Progenitor cell of endocrine pancreas (in vitro differentiated cells): ENCODE results near the gene EGF. TPM values are rescaled to one million over a fixed set of nuclear protein-coding genes. Genes with fewer than 3 reads are reported as not detected.
"Not testable (repeated sequence)": the region's sequence is repeated elsewhere in the genome, so short reads cannot be mapped to it uniquely, and the experiment has no call there.

Source experiments
- DNase-seq: peaks from one replicate; pipeline ENCODE4 v3.0.0; 2021; ENCODE audit warnings: low spot score; ENCODE audit not compliant: unreplicated experiment
- H3K27ac Mint-ChIP-seq: 2 replicates; pipeline ENCODE4 v1.8.0; 2021; ENCODE audit warnings: mild to moderate bottlenecking, moderate library complexity, mixed read lengths
- H3K27me3 Mint-ChIP-seq: 2 replicates; pipeline ENCODE4 v1.8.0; 2021; ENCODE audit warnings: mixed read lengths
- H3K36me3 Mint-ChIP-seq: 2 replicates; pipeline ENCODE4 v1.8.0; 2022; ENCODE audit warnings: mixed read lengths; ENCODE audit not compliant: insufficient read depth
- H3K4me1 Mint-ChIP-seq: 2 replicates; pipeline ENCODE4 v1.8.0; 2021; ENCODE audit warnings: low read depth, mixed read lengths
- H3K4me3 Mint-ChIP-seq: 2 replicates; pipeline ENCODE4 v1.8.0; 2021; ENCODE audit warnings: low read depth, mild to moderate bottlenecking, moderate library complexity, mixed read lengths
- H3K9me3 Mint-ChIP-seq: 2 replicates; pipeline ENCODE4 v1.8.0; 2021; ENCODE audit warnings: low read depth, mixed read lengths
- total RNA-seq: library from RNA; stranded (reverse); gene quantifications from 2 replicates; pipeline ENCODE4 v1.2.1, GENCODE V29; 2021
- TF ChIP-seq, protein P1 (sequence below): fragments of 200-600 bp; sonication (generic); IDR thresholded peaks from one replicate; pipeline ENCODE4 v1.5.0; 2021; ENCODE audit warnings: antibody characterized with exemption, mild to moderate bottlenecking; ENCODE audit not compliant: unreplicated experiment

EGF gene
- total RNA-seq, 1 donor from 2014 or later = 0.36 TPM

DNA sequence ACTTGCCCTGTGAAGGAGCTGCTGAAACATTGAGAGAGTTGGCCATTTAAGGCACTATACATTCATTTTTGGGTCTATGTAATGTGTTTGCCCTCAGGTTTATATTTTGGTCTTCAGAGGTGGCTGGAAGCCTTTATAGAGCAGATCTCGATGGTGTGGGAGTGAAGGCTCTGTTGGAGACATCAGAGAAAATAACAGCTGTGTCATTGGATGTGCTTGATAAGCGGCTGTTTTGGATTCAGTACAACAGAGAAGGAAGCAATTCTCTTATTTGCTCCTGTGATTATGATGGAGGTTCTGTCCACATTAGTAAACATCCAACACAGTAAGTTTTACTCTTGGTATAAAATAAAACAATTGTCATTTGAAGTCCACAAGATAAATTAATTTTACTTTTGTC, 31.1 kb downstream of the EGF start:
- H3K4me3 Mint-ChIP-seq = no peak overlapping the region

DNA sequence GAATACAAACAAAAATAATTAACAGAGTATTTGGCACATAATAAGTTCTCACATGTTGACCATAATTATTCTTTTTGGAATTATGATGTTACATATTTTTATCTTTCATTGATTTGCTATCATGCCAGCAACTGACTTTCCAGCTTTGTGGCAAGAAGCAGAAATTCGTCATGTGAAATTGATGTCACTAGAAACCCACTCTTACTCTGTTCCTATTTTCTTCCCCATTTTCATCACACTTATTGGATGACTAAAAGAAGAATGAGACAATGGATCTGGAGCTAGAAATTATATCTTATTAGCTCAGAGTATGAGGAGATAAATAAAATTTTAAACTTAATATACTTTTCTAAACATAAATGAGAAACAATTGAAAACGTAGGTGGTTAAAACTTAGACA, 31.9 kb downstream of the EGF start:
- H3K27ac Mint-ChIP-seq = no peak overlapping the region
- H3K27me3 Mint-ChIP-seq = no peaks in the 10 kb centered on the region
- no peak overlapping the region for H3K4me3 Mint-ChIP-seq
- no peaks in the 10 kb centered on the region for H3K4me1 Mint-ChIP-seq
- no peaks in the 10 kb centered on the region for H3K9me3 Mint-ChIP-seq
- no peaks in the 10 kb centered on the region for H3K36me3 Mint-ChIP-seq
- TF ChIP-seq, protein P1, sequence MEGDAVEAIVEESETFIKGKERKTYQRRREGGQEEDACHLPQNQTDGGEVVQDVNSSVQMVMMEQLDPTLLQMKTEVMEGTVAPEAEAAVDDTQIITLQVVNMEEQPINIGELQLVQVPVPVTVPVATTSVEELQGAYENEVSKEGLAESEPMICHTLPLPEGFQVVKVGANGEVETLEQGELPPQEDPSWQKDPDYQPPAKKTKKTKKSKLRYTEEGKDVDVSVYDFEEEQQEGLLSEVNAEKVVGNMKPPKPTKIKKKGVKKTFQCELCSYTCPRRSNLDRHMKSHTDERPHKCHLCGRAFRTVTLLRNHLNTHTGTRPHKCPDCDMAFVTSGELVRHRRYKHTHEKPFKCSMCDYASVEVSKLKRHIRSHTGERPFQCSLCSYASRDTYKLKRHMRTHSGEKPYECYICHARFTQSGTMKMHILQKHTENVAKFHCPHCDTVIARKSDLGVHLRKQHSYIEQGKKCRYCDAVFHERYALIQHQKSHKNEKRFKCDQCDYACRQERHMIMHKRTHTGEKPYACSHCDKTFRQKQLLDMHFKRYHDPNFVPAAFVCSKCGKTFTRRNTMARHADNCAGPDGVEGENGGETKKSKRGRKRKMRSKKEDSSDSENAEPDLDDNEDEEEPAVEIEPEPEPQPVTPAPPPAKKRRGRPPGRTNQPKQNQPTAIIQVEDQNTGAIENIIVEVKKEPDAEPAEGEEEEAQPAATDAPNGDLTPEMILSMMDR = no peak
- DNase-seq = no peak

More for the DNA sequence above, 31.1 kb downstream of the EGF start:
- Mint-ChIP-seq H3K36me3 (no peaks in the 10 kb centered on the region), H3K9me3 (no peaks in the 10 kb centered on the region), H3K4me1 (no peaks in the 10 kb centered on the region), H3K27me3 (no peaks in the 10 kb centered on the region), H3K27ac (no peak overlapping the region)
- DNase-seq = no peak
- TF ChIP-seq, protein P1 = no peak

DNA sequence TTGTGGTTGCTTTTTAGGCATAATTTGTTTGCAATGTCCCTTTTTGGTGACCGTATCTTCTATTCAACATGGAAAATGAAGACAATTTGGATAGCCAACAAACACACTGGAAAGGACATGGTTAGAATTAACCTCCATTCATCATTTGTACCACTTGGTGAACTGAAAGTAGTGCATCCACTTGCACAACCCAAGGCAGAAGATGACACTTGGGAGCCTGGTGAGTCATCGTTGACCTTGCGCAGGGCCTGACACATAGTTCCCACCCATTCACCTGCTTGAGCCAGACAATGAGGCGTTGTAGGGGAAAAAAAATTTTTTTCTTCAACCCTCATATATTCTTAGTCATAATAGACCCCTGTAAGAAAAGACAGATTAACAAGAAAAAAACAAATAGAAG, 32.4 kb downstream of the EGF start:
- no peaks in the 10 kb centered on the region for H3K4me1 Mint-ChIP-seq
- no peak overlapping the region for H3K27ac Mint-ChIP-seq
- TF ChIP-seq, protein P1 = no peak
- H3K36me3 Mint-ChIP-seq = no peaks in the 10 kb centered on the region
- DNase-seq = no peak
- no peaks in the 10 kb centered on the region for H3K27me3 Mint-ChIP-seq
- no peaks in the 10 kb centered on the region for H3K9me3 Mint-ChIP-seq
- no peak overlapping the region for H3K4me3 Mint-ChIP-seq

DNA sequence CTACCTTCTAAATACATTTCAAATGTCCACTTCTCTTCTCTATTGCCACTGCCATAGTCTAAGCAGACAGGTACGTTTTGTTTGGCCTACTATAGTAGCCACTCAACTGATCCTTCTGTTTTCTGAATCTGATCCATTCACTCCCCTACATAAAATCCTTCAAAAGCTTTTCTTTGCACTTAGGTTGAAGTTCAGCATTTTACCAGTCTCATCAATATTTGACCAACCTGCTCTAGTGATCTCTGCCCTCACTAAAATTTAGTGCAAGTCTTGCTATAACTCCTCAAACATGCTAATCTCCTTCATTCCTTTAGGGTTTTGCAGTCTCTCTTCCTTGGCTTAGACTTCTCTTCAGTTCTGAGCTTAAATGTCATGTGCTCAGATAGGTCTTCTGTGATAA, 33.4 kb downstream of the EGF start:
- no peak overlapping the region for H3K27ac Mint-ChIP-seq
- no peaks in the 10 kb centered on the region for H3K27me3 Mint-ChIP-seq
- H3K9me3 Mint-ChIP-seq = no peaks in the 10 kb centered on the region
- no peaks in the 10 kb centered on the region for H3K36me3 Mint-ChIP-seq
- H3K4me3 Mint-ChIP-seq = no peak overlapping the region
- no peak for DNase-seq
- TF ChIP-seq, protein P1 = no peak
- H3K4me1 Mint-ChIP-seq = no peaks in the 10 kb centered on the region

DNA sequence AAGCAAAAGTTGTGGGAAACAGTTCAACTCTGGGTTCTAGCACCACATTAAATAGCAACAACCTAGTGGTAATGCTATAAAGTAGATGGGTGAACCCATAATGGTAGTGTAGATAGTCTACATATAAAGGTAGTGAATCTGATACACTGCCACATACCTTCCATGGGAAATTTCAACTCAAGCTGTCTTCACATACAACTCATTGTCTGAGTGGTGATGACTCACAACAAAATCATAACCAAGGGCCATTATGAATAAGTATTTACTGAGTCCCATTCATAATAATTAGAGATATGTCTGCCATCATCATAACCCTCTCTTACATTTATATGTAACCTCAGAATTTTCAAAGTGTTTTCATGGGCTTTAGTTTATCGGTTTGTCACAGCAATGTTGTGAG, 34.8 kb downstream of the EGF start:
- Mint-ChIP-seq H3K9me3 (no peaks in the 10 kb centered on the region), H3K27me3 (no peaks in the 10 kb centered on the region), H3K27ac (no peak overlapping the region), H3K4me1 (no peaks in the 10 kb centered on the region), H3K36me3 (no peaks in the 10 kb centered on the region), H3K4me3 (no peak overlapping the region)
- no peak for DNase-seq
- TF ChIP-seq, protein P1 = no peak

DNA sequence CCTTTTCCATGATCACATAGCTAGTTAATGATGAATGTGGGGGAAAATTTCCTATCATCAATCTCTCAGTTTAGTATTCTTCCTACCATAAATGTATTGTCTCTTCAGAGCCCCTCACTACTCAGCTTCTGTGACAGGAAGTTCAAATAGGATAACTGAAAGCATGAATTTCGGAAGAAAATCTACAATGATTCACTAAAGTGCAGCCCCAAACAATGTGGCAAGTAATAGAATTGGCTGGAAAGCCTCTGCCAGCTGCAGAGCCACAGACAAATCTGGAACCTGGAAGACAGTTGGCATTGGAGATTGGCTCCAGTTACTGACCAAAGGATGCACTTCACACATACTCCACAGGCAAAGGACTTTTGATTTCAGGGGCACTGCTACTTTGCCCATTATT, 35.2 kb downstream of the EGF start:
- Mint-ChIP-seq H3K9me3 (no peaks in the 10 kb centered on the region), H3K27ac (no peak overlapping the region), H3K36me3 (no peaks in the 10 kb centered on the region), H3K27me3 (no peaks in the 10 kb centered on the region), H3K4me3 (no peak overlapping the region), H3K4me1 (peaks cover 3% of the 10 kb centered on the region)
- DNase-seq = no peak
- TF ChIP-seq, protein P1 = no peak

DNA sequence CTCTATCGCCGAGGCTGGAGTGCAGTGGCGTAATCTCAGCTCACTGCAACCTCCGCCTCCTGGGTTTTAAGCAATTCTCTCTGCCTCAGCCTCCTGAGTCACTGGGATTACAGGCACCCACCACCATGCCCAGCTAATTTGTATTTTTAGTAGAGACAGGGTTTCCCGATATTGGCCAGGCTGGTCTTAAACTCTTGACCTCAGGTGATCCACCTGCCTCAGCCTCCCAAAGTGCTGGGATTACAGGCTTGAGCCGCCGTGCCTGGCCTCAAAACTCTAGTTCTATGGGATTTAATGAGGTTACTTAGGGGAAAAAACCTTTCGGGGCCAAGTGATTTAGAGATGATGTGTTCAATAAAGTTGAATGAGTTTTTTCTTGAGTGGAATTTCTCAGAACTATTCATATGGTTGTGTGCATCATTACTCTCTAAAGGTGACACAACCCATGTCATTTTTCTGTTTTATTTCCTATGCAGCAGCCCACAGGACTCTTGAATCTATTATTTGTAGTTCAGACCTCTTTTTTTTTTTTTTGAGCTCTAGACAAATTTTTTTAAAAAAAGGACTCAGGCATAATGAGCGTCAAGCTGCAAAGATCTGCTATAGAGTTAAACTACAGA, 36.5 kb downstream of the EGF start:
- H3K36me3 Mint-ChIP-seq, H3K9me3 Mint-ChIP-seq, H3K4me1 Mint-ChIP-seq, H3K4me3 Mint-ChIP-seq, H3K27ac Mint-ChIP-seq, DNase-seq, H3K27me3 Mint-ChIP-seq: not testable (repeated sequence)
